Erythroblast (primary cell): ENCODE data around the gene NCOA7.

Source experiments
- GATA1 ChIP-seq: IDR thresholded peaks from 2 replicates; pipeline ENCODE4 v1.6.1; 2011; ENCODE audit warnings: low read depth, mild to moderate bottlenecking, control low read depth, low read length, moderate library complexity
- POLR2A ChIP-seq: IDR thresholded peaks from 2 replicates; pipeline ENCODE4 v1.6.1; 2011; ENCODE audit warnings: mild to moderate bottlenecking, low read length

- TF ChIP-seq POLR2A, result no peak
- TF ChIP-seq GATA1, result no peak
Measured at GRCh38 chr6:125968493-125968892, 177.7 kb downstream of the NCOA7 start.
